ENCODE results near the gene CHTOP.

CHTOP gene

GRCh38 chr1:153687346-153688125, 53.7 kb downstream of the CHTOP start:
- DNase-seq (ENCODE audit: low read depth): no peak

- DNase-seq (ENCODE audit: low read depth): no peak
These were observed 54.4 kb downstream of the CHTOP start for GRCh38 chr1:153688276-153688675.

- no peak for DNase-seq (ENCODE audit: low read depth)
These were observed 55.0 kb downstream of the CHTOP start for GRCh38 chr1:153688736-153689328.

- DNase-seq (ENCODE audit: low read depth): no peak
These were observed 59.6 kb downstream of the CHTOP start for GRCh38 chr1:153693466-153693865.

Measured in ELR (cell line).